22Rv1 (cell line): ENCODE results near the gene ADAMTS20.

Experiments used
- H3K27ac ChIP-seq: fragments of 450-650 bp; 2 replicates; pipeline ENCODE4 v1.5.1; 2017
- CTCF ChIP-seq: fragments of 450-650 bp; IDR thresholded peaks from 2 replicates; pipeline ENCODE4 v1.5.1; 2017; ENCODE audit warnings: mild to moderate bottlenecking
- ZFX ChIP-seq: fragments of 450-650 bp; IDR thresholded peaks from 2 replicates; pipeline ENCODE4 v1.6.1; 2017; ENCODE audit warnings: antibody characterized with exemption, borderline replicate concordance

Gene ADAMTS20

DNA sequence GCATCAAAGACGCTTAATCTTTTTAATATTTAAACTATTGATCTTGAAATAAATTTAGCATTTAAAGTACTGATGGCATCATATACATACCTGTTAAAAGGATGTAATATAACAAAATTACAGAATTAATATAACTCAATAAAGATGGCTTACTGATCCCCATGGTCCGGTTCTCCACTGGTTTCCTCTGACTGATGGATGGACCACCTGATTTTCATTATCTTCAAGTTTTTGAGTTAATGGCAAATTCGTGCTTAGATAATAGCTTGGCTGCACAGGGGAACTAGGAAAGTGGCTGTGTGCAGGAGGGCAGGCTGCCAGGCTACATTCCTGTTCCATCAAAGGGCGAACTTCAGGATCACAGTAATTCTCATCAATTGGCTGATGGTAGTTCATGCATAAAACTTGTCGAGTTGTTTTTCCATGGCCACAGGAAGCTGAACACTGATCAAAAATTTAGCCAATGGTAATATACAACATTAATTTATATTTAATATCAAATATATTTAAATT, 123.9 kb downstream of the ADAMTS20 start:
- no peak overlapping the region for H3K27ac ChIP-seq
- TF ChIP-seq CTCF (no peak), ZFX (no peak)

- no peak overlapping the region for H3K27ac ChIP-seq
- TF ChIP-seq ZFX (no peak), CTCF (no peak)
Observed at GRCh38 chr12:43425361-43425760, 126.6 kb downstream of the ADAMTS20 start.

DNA sequence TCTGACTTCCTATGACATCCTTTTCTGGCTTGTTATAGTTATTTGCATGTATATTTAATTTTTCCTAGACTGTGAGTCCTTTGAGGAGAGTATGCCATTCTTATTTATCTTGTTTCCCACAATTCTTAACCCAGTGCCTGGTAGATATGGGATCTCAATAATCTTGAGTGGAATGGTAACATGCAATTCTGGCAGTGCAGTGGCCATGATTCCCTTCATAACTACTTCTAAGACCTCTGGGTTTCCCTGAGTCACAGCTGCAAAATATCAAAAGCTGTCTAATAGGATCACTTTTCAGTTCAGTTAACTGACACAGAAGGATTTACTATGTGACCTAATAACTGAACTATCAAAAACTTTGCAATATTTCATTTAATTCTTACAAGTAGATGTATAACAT, 135.0 kb downstream of the ADAMTS20 start:
- H3K27ac ChIP-seq: no peak overlapping the region
- TF ChIP-seq ZFX: no peak
- no peak for TF ChIP-seq CTCF

- no peak overlapping the region for H3K27ac ChIP-seq
- no peak for TF ChIP-seq ZFX
- TF ChIP-seq CTCF: no peak
Observed at GRCh38 chr12:43407816-43408645, 144.0 kb downstream of the ADAMTS20 start.

GRCh38 chr12:43406801-43407200, 145.2 kb downstream of the ADAMTS20 start:
- TF ChIP-seq ZFX: no peak
- no peak for TF ChIP-seq CTCF

DNA sequence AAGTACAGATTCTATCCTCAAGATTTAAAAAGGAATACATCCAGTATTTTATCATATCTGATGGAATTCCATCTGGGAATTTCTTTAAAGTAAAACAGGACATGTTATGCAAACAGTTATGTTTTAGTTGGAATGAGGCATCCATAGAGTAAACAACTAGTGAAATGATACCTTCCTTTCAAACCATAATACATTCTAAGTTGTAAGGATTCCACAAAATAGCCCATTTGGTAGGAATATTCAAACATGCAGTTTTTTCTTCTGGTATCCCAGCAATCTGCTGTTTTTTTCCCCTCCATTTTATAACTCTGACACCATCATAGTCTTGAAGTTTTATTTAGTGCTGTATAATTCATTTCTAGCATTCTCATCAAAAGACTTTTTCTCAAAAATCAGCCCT, 149.6 kb downstream of the ADAMTS20 start:
- no peak overlapping the region for H3K27ac ChIP-seq
- TF ChIP-seq ZFX: no peak
- TF ChIP-seq CTCF: no peak

More at GRCh38 chr12:43406801-43407200, 145.2 kb downstream of the ADAMTS20 start:
- no peak overlapping the region for H3K27ac ChIP-seq

- H3K27ac ChIP-seq: no peak overlapping the region
- TF ChIP-seq ZFX (no peak), CTCF (no peak)
Observed at GRCh38 chr12:43401096-43401495, 150.9 kb downstream of the ADAMTS20 start.
